Ectodermal cell (in vitro differentiated cells): ENCODE results near the gene OBSCN.

ENCODE experiments used
- H3K27ac ChIP-seq: 2 replicates; pipeline ENCODE4 v1.7.0; 2013; ENCODE audit warnings: mild to moderate bottlenecking, low read depth, low read length; ENCODE audit not compliant: insufficient read depth, poor library complexity, severe bottlenecking
- H3K27me3 ChIP-seq: 2 replicates; pipeline ENCODE4 v1.7.0; 2013; ENCODE audit warnings: mild to moderate bottlenecking, low read length; ENCODE audit not compliant: insufficient read depth, control insufficient read depth, poor library complexity, severe bottlenecking
- H3K36me3 ChIP-seq: one replicate; pipeline ENCODE4 v1.7.0; 2013; ENCODE audit warnings: low read length; ENCODE audit not compliant: control insufficient read depth, insufficient read depth
- H3K4me1 ChIP-seq: one replicate; pipeline ENCODE4 v1.7.0; 2013; ENCODE audit warnings: low read length; ENCODE audit not compliant: control insufficient read depth, insufficient read depth
- H3K4me3 ChIP-seq: 2 replicates; pipeline ENCODE4 v1.7.0; 2013; ENCODE audit warnings: low read depth, low read length, control low read depth; ENCODE audit not compliant: insufficient read depth
- H3K9me3 ChIP-seq: 2 replicates; pipeline ENCODE4 v1.7.0; 2013; ENCODE audit warnings: mild to moderate bottlenecking, low read length, moderate library complexity; ENCODE audit not compliant: control insufficient read depth
- WGBS, 2 experiments: methylation state at CpG; one replicate each; pipeline ENCODE4 v1.1.7; 2013; ENCODE audit warnings: missing lambda C conversion rate in 2 of 2; 5-methylcytosine and 5-hydroxymethylcytosine counted together

The OBSCN gene

DNA sequence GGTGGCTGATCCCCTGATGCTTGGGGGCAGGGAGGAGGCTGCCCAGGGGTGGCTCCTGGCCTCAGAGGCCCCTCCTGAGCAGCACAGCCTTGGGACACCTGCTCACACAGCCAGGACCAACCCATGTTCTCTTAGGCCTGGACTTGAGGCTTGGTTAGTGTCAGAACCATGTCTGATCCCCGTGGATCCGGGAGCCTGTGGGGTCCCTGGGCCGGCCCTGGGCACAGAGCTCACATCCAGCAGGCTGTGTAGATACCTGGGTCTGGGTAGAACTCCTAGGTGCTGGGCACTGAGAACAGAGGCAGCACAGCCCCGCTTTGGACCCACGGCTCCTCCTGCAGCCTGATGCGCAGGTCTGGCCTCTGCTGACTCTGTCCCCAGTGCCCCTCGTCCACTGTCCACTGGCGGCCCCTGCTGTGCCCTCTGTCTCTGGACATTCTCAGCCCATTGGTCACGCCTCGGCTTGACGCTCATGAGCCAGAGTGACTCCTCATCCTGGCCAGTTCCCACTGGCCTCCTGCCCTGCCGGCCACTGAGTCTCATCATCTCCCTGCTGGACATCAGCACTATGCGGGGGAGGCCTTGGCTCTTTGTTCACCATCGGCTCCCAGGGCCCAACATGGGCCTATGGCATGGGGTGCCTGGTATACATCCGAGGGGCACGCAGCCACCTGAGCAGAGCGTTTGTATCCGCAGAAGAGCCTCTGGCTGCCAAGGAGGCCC lies 128.6 kb downstream of the OBSCN start:
- H3K9me3 ChIP-seq = no peaks in the 10 kb centered on the region
- no peaks in the 10 kb centered on the region for H3K4me1 ChIP-seq
- peaks cover 16% of the 10 kb centered on the region for H3K36me3 ChIP-seq
- H3K4me3 ChIP-seq = no peak overlapping the region
- no peak overlapping the region for H3K27ac ChIP-seq
- WGBS, 2 experiments = 91 to 92% methylated on average over 18 of the region's 18 CpGs
- H3K27me3 ChIP-seq = no peaks in the 10 kb centered on the region

DNA sequence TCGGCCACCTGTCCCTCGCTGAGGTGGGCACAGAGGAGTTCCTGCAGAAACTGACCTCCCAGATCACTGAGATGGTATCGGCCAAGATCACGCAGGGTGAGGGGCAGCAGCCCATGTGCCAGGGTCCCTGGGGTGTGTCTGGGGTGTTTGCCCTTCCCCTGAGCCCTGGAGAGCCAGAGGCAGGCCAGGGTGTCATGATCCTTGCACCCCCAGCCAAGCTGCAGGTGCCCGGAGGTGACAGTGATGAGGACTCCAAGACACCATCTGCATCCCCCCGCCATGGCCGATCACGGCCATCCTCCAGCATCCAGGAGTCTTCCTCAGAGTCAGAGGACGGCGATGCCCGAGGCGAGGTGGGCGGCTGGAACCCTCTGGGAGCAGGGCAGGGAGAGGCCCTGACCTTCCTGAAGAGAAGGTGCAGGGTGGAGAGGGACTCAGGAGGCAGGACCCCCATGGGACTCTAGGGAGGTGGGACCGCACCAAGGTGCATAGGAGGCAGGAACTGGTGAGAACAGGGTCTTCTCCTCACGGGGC lies 129.3 kb downstream of the OBSCN start:
- no peaks in the 10 kb centered on the region for H3K27me3 ChIP-seq
- H3K27ac ChIP-seq = no peak overlapping the region
- no peaks in the 10 kb centered on the region for H3K4me1 ChIP-seq
- peaks cover 16% of the 10 kb centered on the region for H3K36me3 ChIP-seq
- H3K9me3 ChIP-seq = no peaks in the 10 kb centered on the region
- 94 to 96% methylated on average over 15 of the region's 15 CpGs for WGBS, 2 experiments
- H3K4me3 ChIP-seq = no peak overlapping the region

GRCh38 chr1:228337711-228338520 lies 130.1 kb downstream of the OBSCN start:
- Histone ChIP-seq H3K9me3 (no peaks in the 10 kb centered on the region), H3K36me3 (peaks cover 14% of the 10 kb centered on the region), H3K4me3 (no peak overlapping the region), H3K27ac (no peak overlapping the region), H3K27me3 (no peaks in the 10 kb centered on the region), H3K4me1 (no peaks in the 10 kb centered on the region)
- 94 to 95% methylated on average over 26 of the region's 26 CpGs for WGBS, 2 experiments

GRCh38 chr1:228338521-228339051 lies 130.7 kb downstream of the OBSCN start:
- no peaks in the 10 kb centered on the region for H3K9me3 ChIP-seq
- H3K36me3 ChIP-seq = peaks cover 9% of the 10 kb centered on the region
- H3K27ac ChIP-seq = no peak overlapping the region
- 93 to 94% methylated on average over 21 of the region's 21 CpGs for WGBS, 2 experiments
- no peaks in the 10 kb centered on the region for H3K27me3 ChIP-seq
- no peaks in the 10 kb centered on the region for H3K4me1 ChIP-seq
- H3K4me3 ChIP-seq = no peak overlapping the region

GRCh38 chr1:228339059-228339704 lies 131.3 kb downstream of the OBSCN start:
- Histone ChIP-seq H3K4me1 (no peaks in the 10 kb centered on the region), H3K27ac (no peak overlapping the region), H3K27me3 (no peaks in the 10 kb centered on the region), H3K4me3 (no peak overlapping the region), H3K9me3 (no peaks in the 10 kb centered on the region), H3K36me3 (peaks cover 9% of the 10 kb centered on the region)
- 93% methylated on average over 8 to 9 of the region's 9 CpGs for WGBS, 2 experiments

DNA sequence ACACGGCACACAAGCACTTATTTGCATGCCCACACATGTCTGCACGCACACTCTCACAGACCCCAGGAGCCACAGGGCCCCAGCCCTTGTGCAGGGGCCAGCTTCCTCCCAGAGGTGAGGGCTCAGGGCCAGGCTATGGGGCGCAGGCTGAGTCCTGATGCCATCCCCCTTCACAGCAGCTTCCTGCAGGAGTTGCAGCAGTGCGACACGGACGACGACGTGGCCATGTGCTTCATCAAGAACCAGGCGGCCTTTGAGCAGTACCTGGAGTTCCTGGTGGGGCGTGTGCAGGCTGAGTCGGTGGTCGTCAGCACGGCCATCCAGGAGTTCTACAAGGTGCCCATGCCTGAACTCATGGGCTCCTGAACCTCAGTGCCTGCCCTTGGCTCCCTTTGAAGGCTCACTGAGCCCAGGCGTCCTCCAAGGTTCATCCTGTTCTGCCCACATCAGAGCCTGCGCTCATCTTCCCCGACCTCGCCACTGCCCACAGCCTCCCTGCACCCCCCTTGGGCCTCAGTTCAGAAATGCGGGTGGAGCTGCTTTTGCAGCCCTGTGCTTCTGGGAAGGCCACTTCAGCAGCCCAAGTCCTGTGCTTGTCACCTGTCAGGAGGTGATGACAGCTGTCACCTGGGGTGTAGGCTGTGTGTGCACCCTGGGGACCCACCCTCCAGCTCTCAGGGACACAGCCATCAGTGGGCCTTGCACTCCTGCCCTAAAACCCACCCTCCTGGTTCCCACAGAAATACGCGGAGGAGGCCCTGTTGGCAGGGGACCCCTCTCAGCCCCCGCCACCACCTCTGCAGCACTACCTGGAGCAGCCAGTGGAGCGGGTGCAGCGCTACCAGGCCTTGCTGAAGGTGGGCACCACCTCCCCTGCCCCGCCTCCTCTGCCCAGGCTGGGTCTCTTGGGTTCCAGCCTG lies 132.2 kb downstream of the OBSCN start:
- no peaks in the 10 kb centered on the region for H3K9me3 ChIP-seq
- no peak overlapping the region for H3K4me3 ChIP-seq

DNA sequence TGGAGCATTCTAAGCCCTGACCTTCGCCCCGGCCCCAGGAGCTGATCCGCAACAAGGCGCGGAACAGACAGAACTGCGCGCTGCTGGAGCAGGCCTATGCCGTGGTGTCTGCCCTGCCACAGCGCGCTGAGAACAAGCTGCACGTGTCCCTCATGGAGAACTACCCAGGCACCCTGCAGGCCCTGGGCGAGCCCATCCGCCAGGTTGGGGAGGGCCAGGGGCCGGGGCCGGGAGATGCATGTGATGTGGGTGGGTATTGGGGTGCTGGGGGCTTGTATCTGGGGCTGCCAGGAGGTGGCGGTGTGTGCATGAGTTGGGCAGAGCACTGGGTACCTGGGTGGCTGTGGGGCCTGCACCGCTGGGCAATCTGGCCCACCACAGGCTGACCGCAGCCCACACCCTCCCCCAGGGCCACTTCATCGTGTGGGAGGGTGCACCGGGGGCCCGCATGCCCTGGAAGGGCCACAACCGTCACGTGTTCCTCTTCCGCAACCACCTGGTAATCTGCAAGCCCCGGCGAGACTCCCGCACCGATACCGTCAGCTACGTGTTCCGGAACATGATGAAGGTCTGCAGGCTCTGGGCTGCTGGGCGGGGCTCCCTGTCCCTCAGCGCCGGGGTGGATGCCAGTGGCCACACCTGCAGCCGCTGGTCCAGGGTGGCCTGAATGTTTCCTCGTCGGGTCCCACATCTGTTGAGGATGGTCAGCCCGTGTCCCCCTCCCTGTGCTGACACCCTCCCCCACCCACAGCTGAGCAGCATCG lies 133.0 kb downstream of the OBSCN start:
- H3K36me3 ChIP-seq = peaks cover 9% of the 10 kb centered on the region
- no peaks in the 10 kb centered on the region for H3K9me3 ChIP-seq
- no peaks in the 10 kb centered on the region for H3K4me1 ChIP-seq
- no peak overlapping the region for H3K4me3 ChIP-seq
- H3K27me3 ChIP-seq = no peaks in the 10 kb centered on the region
- 91% methylated on average over 39 of the region's 39 CpGs for WGBS, 2 experiments
- H3K27ac ChIP-seq = no peak overlapping the region

More for the DNA sequence above, 132.2 kb downstream of the OBSCN start:
- Histone ChIP-seq H3K27me3 (no peaks in the 10 kb centered on the region), H3K4me1 (no peaks in the 10 kb centered on the region), H3K36me3 (peaks cover 9% of the 10 kb centered on the region), H3K27ac (no peak overlapping the region)
- WGBS, 2 experiments = 94 to 95% methylated on average over 24 of the region's 24 CpGs

DNA sequence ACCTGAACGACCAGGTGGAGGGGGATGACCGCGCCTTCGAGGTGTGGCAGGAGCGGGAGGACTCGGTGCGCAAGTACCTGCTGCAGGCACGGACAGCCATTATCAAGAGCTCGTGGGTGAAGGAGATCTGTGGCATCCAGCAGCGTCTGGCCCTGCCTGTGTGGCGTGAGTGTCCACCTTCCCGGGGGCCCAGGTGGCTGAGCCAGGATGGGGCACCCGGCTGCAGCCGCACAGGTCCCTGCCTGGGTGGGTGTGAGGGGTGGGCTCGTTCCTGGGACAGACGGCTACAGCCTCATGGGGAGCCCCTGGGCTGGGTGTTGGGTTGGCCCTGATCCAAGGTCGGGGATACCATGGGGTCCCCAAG lies 133.6 kb downstream of the OBSCN start:
- WGBS, 2 experiments = 95% methylated on average over 17 of the region's 17 CpGs
- H3K9me3 ChIP-seq = no peaks in the 10 kb centered on the region
- no peaks in the 10 kb centered on the region for H3K4me1 ChIP-seq
- no peak overlapping the region for H3K4me3 ChIP-seq
- H3K27ac ChIP-seq = no peak overlapping the region
- H3K27me3 ChIP-seq = no peaks in the 10 kb centered on the region
- H3K36me3 ChIP-seq = peaks cover 9% of the 10 kb centered on the region
